GM23338 (cell line): ENCODE results near the gene RPS6KA4. TPM values are rescaled to one million over a fixed set of nuclear protein-coding genes. Genes with fewer than 3 reads are reported as not detected.

Source experiments
- ATAC-seq: fragments of 200-7000 bp; cut with Tn5 transposase; 3 replicates; pipeline ENCODE4 v1.9.1; 2020
- DNase-seq: peaks from one replicate; pipeline ENCODE4 v3.0.0-alpha.2; 2015; ENCODE audit warnings: low spot score
- H2AFZ ChIP-seq: fragments of 200-600 bp; sonication (generic); 2 replicates; pipeline ENCODE4 v1.8.0; 2016; ENCODE audit warnings: antibody characterized with exemption, mild to moderate bottlenecking, moderate library complexity
- H3F3A ChIP-seq: fragments of 200-600 bp; sonication (generic); replicated peaks from 2 replicates; pipeline ENCODE4 v1.8.0; 2017; ENCODE audit warnings: antibody characterized with exemption, mixed run types, low read depth
- H3K27ac ChIP-seq: fragments of 200-600 bp; sonication (generic); 2 replicates; pipeline ENCODE4 v1.6.1; 2016; ENCODE audit warnings: low read depth
- H3K27me3 ChIP-seq: fragments of 200-600 bp; sonication (generic); 2 replicates; pipeline ENCODE4 v1.8.0; 2016; ENCODE audit warnings: mild to moderate bottlenecking, mixed run types, moderate library complexity; ENCODE audit not compliant: insufficient read depth
- H3K36me3 ChIP-seq: fragments of 200-600 bp; sonication (generic); 2 replicates; pipeline ENCODE4 v1.8.0; 2016; ENCODE audit warnings: mild to moderate bottlenecking; ENCODE audit not compliant: insufficient read depth
- H3K4me1 ChIP-seq: fragments of 200-600 bp; sonication (generic); 2 replicates; pipeline ENCODE4 v1.8.0; 2016; ENCODE audit warnings: mild to moderate bottlenecking, moderate library complexity; ENCODE audit not compliant: insufficient read depth
- H3K4me2 ChIP-seq: fragments of 200-600 bp; sonication (generic); 2 replicates; pipeline ENCODE4 v1.7.1; 2017; ENCODE audit warnings: mixed run types
- H3K4me3 ChIP-seq: fragments of 200-600 bp; sonication (generic); 2 replicates; pipeline ENCODE4 v1.6.1; 2016; ENCODE audit warnings: mixed run types
- H3K79me2 ChIP-seq: fragments of 200-600 bp; sonication (generic); replicated peaks from 2 replicates; pipeline ENCODE4 v1.8.0; 2017; ENCODE audit warnings: mild to moderate bottlenecking; ENCODE audit not compliant: insufficient read depth
- H3K9me2 ChIP-seq: fragments of 200-600 bp; sonication (generic); 2 replicates; pipeline ENCODE4 v1.8.0; 2017; ENCODE audit not compliant: insufficient read depth
- H4K20me1 ChIP-seq: fragments of 200-600 bp; sonication (generic); replicated peaks from 2 replicates; pipeline ENCODE4 v1.8.0; 2017; ENCODE audit warnings: mild to moderate bottlenecking; ENCODE audit not compliant: insufficient read depth
- H3K27ac Mint-ChIP-seq: 2 replicates; pipeline ENCODE4 v1.8.0; 2020; ENCODE audit warnings: inconsistent platforms, mild to moderate bottlenecking, moderate library complexity, mixed read lengths
- H3K27me3 Mint-ChIP-seq: 3 replicates; pipeline ENCODE4 v1.8.0; 2022; ENCODE audit warnings: low read depth, mild to moderate bottlenecking, moderate library complexity, mixed read lengths, inconsistent platforms; ENCODE audit not compliant: insufficient read depth, poor library complexity
- H3K36me3 Mint-ChIP-seq: 3 replicates; pipeline ENCODE4 v1.8.0; 2021; ENCODE audit warnings: low read depth, mild to moderate bottlenecking, inconsistent platforms, moderate library complexity, mixed read lengths
- H3K4me1 Mint-ChIP-seq: 3 replicates; pipeline ENCODE4 v1.8.0; 2020; ENCODE audit warnings: mild to moderate bottlenecking, inconsistent platforms, mixed read lengths
- H3K4me3 Mint-ChIP-seq: 3 replicates; pipeline ENCODE4 v1.8.0; 2021; ENCODE audit warnings: moderate library complexity, mild to moderate bottlenecking, inconsistent platforms, mixed read lengths
- H3K9me3 Mint-ChIP-seq: 3 replicates; pipeline ENCODE4 v1.8.0; 2020; ENCODE audit warnings: moderate library complexity, mild to moderate bottlenecking, inconsistent platforms, mixed read lengths
- CREB1 ChIP-seq: fragments of 250-450 bp; sonication (Bioruptor Pico); IDR thresholded peaks from 2 replicates; pipeline ENCODE4 v1.5.0; 2020; ENCODE audit warnings: low read depth, mild to moderate bottlenecking, moderate library complexity
- EZH2 ChIP-seq: fragments of 200-600 bp; sonication (generic); IDR thresholded peaks from one replicate; pipeline ENCODE4 v1.8.0; 2017; ENCODE audit warnings: antibody characterized with exemption, mild to moderate bottlenecking, low read depth; ENCODE audit not compliant: unreplicated experiment
- EZH2phosphoT487 ChIP-seq: fragments of 200-600 bp; sonication (generic); IDR thresholded peaks from one replicate; pipeline ENCODE4 v1.8.1; 2018; ENCODE audit warnings: antibody characterized with exemption; ENCODE audit not compliant: unreplicated experiment
- JUNB ChIP-seq: IDR thresholded peaks from one replicate; pipeline ENCODE4 v1.6.1; 2016; ENCODE audit warnings: antibody characterized with exemption; ENCODE audit not compliant: unreplicated experiment
- NANOG ChIP-seq: IDR thresholded peaks from 2 replicates; pipeline ENCODE4 v1.6.1; 2016; ENCODE audit warnings: antibody characterized with exemption, borderline replicate concordance
- POLR2AphosphoS5 ChIP-seq: IDR thresholded peaks from 2 replicates; pipeline ENCODE4 v1.6.1; 2016; ENCODE audit warnings: antibody characterized with exemption, low read depth
- STAT1 ChIP-seq: IDR thresholded peaks from one replicate; pipeline ENCODE4 v1.6.1; 2016; ENCODE audit warnings: antibody characterized with exemption; ENCODE audit not compliant: unreplicated experiment
- ZNF331 ChIP-seq: fragments of 250-450 bp; sonication (Bioruptor Pico); IDR thresholded peaks from 2 replicates; pipeline ENCODE4 v1.5.0; 2020; ENCODE audit warnings: low read depth, mild to moderate bottlenecking, moderate library complexity
- polyA plus RNA-seq: library from polyadenylated mRNA; unstranded; fragments of >200 nt; fragmentation: Nextera tagmentation; extraction: Ambion mirVana; gene quantifications from 2 replicates; pipeline ENCODE4 v1.2.1, GENCODE V29; 2016
- total RNA-seq: library from RNA; depleted of rRNA; stranded (reverse); fragments of >200 nt; shearing (Covaris generic); gene quantifications from 2 replicates; pipeline ENCODE4 v1.2.3, GENCODE V29; 2014
- TF ChIP-seq, protein P1 (sequence below): fragments of 250-450 bp; sonication (Bioruptor Pico); IDR thresholded peaks from 2 replicates; pipeline ENCODE4 v1.5.0; 2020; ENCODE audit warnings: mild to moderate bottlenecking, moderate library complexity
- TF ChIP-seq, protein P2 (sequence below), 2 experiments: fragments of 200-600 bp in 1 of 2; sonication (generic) in 1 of 2; conservative IDR thresholded peaks; 2 replicates each; pipeline versions ENCODE4 v1.5.1 to v1.6.1; 2016 to 2017; ENCODE audit warnings: antibody characterized with exemption in 2 of 2, low read depth in 2 of 2, mild to moderate bottlenecking in 2 of 2, moderate library complexity in 1 of 2
- TF ChIP-seq, protein P3 (sequence below): IDR thresholded peaks from one replicate; pipeline ENCODE4 v1.6.1; 2018; ENCODE audit warnings: antibody characterized with exemption; ENCODE audit not compliant: unreplicated experiment
- TF ChIP-seq, protein P4 (sequence below): IDR thresholded peaks from 2 replicates; pipeline ENCODE4 v1.6.1; 2016; ENCODE audit warnings: antibody characterized with exemption

The RPS6KA4 gene
- total and polyA plus RNA-seq, 2 experiments from 2014 or later, result 3.5 to 19.9 TPM

DNA sequence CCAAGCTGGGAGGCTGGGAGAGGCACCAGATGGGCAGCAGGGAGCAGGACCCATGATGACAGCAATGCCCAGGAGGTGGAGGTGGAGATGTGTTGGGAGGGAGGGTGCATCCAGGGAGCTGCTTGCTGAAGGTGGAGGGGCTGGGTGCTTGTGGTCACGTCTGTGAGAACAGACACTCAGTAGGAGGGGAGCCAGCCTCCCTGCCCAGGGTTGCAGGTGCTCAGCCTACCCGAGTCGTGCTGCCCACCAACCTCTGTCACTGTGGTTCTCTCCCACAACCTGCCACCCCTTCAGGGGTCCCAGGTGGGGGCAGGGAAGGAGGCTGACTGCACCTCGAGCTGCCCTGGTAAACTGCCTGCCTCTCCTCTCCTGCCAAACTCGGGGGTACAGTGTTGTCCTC is 35.6 kb upstream of the RPS6KA4 start:
- H3K4me3 Mint-ChIP-seq, result no peak overlapping the region
- H3K27ac ChIP-seq, result no peak overlapping the region
- peaks cover 3% of the 10 kb centered on the region; the same call in 1 of the 2 replicates for H3K36me3 ChIP-seq
- peaks cover 7% of the 10 kb centered on the region for H3K27me3 Mint-ChIP-seq
- no peaks in the 10 kb centered on the region for H4K20me1 ChIP-seq
- peaks cover 19% of the 10 kb centered on the region for H3K4me1 Mint-ChIP-seq
- peaks cover 12% of the 10 kb centered on the region for H3K4me1 ChIP-seq
- H3K36me3 Mint-ChIP-seq, result peaks cover 25% of the 10 kb centered on the region
- no peak overlapping the region for H3K27ac Mint-ChIP-seq
- TF ChIP-seq STAT1 (no peak), EZH2 (no peak), JUNB (no peak), NANOG (no peak), EZH2phosphoT487 (no peak), POLR2AphosphoS5 (no peak), ZNF331 (CRISPR knock-in tag) (no peak), CREB1 (CRISPR knock-in tag) (no peak)
- TF ChIP-seq, protein P1, sequence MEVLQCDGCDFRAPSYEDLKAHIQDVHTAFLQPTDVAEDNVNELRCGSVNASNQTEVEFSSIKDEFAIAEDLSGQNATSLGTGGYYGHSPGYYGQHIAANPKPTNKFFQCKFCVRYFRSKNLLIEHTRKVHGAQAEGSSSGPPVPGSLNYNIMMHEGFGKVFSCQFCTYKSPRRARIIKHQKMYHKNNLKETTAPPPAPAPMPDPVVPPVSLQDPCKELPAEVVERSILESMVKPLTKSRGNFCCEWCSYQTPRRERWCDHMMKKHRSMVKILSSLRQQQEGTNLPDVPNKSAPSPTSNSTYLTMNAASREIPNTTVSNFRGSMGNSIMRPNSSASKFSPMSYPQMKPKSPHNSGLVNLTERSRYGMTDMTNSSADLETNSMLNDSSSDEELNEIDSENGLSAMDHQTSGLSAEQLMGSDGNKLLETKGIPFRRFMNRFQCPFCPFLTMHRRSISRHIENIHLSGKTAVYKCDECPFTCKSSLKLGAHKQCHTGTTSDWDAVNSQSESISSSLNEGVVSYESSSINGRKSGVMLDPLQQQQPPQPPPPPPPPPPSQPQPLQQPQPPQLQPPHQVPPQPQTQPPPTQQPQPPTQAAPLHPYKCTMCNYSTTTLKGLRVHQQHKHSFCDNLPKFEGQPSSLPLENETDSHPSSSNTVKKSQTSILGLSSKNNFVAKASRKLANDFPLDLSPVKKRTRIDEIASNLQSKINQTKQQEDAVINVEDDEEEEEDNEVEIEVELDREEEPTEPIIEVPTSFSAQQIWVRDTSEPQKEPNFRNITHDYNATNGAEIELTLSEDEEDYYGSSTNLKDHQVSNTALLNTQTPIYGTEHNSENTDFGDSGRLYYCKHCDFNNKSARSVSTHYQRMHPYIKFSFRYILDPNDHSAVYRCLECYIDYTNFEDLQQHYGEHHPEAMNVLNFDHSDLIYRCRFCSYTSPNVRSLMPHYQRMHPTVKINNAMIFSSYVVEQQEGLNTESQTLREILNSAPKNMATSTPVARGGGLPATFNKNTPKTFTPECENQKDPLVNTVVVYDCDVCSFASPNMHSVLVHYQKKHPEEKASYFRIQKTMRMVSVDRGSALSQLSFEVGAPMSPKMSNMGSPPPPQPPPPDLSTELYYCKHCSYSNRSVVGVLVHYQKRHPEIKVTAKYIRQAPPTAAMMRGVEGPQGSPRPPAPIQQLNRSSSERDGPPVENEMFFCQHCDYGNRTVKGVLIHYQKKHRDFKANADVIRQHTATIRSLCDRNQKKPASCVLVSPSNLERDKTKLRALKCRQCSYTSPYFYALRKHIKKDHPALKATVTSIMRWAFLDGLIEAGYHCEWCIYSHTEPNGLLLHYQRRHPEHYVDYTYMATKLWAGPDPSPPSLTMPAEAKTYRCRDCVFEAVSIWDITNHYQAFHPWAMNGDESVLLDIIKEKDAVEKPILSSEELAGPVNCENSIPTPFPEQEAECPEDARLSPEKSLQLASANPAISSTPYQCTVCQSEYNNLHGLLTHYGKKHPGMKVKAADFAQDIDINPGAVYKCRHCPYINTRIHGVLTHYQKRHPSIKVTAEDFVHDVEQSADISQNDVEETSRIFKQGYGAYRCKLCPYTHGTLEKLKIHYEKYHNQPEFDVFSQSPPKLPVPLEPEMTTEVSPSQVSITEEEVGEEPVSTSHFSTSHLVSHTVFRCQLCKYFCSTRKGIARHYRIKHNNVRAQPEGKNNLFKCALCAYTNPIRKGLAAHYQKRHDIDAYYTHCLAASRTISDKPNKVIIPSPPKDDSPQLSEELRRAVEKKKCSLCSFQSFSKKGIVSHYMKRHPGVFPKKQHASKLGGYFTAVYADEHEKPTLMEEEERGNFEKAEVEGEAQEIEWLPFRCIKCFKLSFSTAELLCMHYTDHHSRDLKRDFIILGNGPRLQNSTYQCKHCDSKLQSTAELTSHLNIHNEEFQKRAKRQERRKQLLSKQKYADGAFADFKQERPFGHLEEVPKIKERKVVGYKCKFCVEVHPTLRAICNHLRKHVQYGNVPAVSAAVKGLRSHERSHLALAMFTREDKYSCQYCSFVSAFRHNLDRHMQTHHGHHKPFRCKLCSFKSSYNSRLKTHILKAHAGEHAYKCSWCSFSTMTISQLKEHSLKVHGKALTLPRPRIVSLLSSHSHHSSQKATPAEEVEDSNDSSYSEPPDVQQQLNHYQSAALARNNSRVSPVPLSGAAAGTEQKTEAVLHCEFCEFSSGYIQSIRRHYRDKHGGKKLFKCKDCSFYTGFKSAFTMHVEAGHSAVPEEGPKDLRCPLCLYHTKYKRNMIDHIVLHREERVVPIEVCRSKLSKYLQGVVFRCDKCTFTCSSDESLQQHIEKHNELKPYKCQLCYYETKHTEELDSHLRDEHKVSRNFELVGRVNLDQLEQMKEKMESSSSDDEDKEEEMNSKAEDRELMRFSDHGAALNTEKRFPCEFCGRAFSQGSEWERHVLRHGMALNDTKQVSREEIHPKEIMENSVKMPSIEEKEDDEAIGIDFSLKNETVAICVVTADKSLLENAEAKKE (CRISPR knock-in tag), result no peak
- TF ChIP-seq, protein P2, sequence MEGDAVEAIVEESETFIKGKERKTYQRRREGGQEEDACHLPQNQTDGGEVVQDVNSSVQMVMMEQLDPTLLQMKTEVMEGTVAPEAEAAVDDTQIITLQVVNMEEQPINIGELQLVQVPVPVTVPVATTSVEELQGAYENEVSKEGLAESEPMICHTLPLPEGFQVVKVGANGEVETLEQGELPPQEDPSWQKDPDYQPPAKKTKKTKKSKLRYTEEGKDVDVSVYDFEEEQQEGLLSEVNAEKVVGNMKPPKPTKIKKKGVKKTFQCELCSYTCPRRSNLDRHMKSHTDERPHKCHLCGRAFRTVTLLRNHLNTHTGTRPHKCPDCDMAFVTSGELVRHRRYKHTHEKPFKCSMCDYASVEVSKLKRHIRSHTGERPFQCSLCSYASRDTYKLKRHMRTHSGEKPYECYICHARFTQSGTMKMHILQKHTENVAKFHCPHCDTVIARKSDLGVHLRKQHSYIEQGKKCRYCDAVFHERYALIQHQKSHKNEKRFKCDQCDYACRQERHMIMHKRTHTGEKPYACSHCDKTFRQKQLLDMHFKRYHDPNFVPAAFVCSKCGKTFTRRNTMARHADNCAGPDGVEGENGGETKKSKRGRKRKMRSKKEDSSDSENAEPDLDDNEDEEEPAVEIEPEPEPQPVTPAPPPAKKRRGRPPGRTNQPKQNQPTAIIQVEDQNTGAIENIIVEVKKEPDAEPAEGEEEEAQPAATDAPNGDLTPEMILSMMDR (conservative IDR thresholded peaks at IDR 0.05; ENCODE audit: low read depth in 2 of 2), result no peak
- TF ChIP-seq, protein P3, sequence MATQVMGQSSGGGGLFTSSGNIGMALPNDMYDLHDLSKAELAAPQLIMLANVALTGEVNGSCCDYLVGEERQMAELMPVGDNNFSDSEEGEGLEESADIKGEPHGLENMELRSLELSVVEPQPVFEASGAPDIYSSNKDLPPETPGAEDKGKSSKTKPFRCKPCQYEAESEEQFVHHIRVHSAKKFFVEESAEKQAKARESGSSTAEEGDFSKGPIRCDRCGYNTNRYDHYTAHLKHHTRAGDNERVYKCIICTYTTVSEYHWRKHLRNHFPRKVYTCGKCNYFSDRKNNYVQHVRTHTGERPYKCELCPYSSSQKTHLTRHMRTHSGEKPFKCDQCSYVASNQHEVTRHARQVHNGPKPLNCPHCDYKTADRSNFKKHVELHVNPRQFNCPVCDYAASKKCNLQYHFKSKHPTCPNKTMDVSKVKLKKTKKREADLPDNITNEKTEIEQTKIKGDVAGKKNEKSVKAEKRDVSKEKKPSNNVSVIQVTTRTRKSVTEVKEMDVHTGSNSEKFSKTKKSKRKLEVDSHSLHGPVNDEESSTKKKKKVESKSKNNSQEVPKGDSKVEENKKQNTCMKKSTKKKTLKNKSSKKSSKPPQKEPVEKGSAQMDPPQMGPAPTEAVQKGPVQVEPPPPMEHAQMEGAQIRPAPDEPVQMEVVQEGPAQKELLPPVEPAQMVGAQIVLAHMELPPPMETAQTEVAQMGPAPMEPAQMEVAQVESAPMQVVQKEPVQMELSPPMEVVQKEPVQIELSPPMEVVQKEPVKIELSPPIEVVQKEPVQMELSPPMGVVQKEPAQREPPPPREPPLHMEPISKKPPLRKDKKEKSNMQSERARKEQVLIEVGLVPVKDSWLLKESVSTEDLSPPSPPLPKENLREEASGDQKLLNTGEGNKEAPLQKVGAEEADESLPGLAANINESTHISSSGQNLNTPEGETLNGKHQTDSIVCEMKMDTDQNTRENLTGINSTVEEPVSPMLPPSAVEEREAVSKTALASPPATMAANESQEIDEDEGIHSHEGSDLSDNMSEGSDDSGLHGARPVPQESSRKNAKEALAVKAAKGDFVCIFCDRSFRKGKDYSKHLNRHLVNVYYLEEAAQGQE, result no peak
- TF ChIP-seq, protein P4, sequence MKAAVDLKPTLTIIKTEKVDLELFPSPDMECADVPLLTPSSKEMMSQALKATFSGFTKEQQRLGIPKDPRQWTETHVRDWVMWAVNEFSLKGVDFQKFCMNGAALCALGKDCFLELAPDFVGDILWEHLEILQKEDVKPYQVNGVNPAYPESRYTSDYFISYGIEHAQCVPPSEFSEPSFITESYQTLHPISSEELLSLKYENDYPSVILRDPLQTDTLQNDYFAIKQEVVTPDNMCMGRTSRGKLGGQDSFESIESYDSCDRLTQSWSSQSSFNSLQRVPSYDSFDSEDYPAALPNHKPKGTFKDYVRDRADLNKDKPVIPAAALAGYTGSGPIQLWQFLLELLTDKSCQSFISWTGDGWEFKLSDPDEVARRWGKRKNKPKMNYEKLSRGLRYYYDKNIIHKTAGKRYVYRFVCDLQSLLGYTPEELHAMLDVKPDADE, result no peak
- DNase-seq (no peak), ATAC-seq (no peak)
- H3K9me3 Mint-ChIP-seq, result no peaks in the 10 kb centered on the region
- no peak overlapping the region for H3K4me3 ChIP-seq
- 0 out of 2 replicates have a peak, but pooled peaks cover 4% of the 10 kb centered on the region for H3F3A ChIP-seq
- no peaks in the 10 kb centered on the region for H3K27me3 ChIP-seq
- H3K9me2 ChIP-seq, result no peaks in the 10 kb centered on the region
- no peak overlapping the region for H3K4me2 ChIP-seq
- H3K79me2 ChIP-seq, result peaks cover 7% of the 10 kb centered on the region; the same call in 1 of the 2 replicates
- H2AFZ ChIP-seq, result no peak overlapping the region
